GM18502 (cell line): ENCODE measurements around the gene ZNF655.
"Not testable (repeated sequence)": the region's sequence is repeated elsewhere in the genome, so short reads cannot be mapped to it uniquely, and the experiment has no call there.

ENCODE experiments used
- ATAC-seq: cut with Tn5 transposase; IDR thresholded peaks from one replicate; pipeline ENCODE4 v1.9.1; 2021; ENCODE audit warnings: mild to moderate bottlenecking; ENCODE audit not compliant: unreplicated experiment, poor library complexity

ZNF655 gene

GRCh38 chr7:99558306-99559174 is at the start of gene ZNF655:
TSS of gene ZNF655 (plus strand) at chr7:99558642. CDS start at chr7:99560560, 1,918 bp downstream.
- peak; percentile 85 for ATAC-seq

GRCh38 chr7:99514050-99514449 is 44.4 kb upstream of the ZNF655 start:
- ATAC-seq = no peak

GRCh38 chr7:99521399-99521798 is 37.0 kb upstream of the ZNF655 start:
- ATAC-seq = no peak

GRCh38 chr7:99525713-99526440 is 32.6 kb upstream of the ZNF655 start:
- ATAC-seq = no peak

DNA sequence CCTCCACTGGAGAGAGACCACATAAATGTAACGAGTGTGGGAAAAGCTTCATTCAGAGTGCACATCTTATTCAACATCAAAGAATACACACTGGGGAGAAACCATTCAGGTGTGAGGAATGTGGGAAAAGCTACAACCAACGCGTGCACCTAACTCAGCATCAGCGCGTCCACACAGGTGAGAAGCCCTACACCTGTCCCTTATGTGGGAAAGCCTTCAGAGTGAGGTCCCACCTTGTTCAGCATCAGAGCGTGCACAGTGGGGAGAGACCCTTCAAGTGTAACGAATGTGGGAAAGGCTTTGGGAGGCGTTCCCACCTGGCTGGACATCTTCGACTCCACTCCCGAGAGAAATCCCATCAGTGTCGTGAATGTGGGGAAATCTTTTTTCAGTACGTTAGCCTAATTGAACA is 27.1 kb upstream of the ZNF655 start:
- no peak for ATAC-seq

DNA sequence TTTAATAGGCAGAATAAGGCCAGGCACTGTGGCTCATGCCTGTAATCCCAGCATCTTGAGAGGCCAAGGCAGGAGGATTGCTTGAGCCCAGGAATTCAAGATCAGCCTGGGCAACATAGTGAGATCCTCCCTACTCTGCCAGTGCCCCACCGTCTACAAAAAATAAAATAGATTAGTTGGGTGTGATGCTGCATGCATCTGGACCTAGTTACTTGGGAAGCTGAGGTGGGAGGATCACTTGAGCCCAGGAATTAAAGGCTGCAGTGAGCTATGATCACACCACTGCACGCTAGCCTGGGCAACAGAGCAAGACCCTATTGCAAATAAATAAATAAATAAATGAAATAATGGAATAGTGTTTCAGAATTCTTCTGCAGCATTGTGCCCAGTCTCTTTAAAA is 22.8 kb upstream of the ZNF655 start:
- no peak for ATAC-seq

- ATAC-seq = no peak
These were observed 19.1 kb upstream of the ZNF655 start for GRCh38 chr7:99539213-99539811.

GRCh38 chr7:99540542-99540941 is 17.9 kb upstream of the ZNF655 start:
- ATAC-seq = no peak

- no peak for ATAC-seq
These were observed 17.2 kb upstream of the ZNF655 start for GRCh38 chr7:99541212-99541611.

DNA sequence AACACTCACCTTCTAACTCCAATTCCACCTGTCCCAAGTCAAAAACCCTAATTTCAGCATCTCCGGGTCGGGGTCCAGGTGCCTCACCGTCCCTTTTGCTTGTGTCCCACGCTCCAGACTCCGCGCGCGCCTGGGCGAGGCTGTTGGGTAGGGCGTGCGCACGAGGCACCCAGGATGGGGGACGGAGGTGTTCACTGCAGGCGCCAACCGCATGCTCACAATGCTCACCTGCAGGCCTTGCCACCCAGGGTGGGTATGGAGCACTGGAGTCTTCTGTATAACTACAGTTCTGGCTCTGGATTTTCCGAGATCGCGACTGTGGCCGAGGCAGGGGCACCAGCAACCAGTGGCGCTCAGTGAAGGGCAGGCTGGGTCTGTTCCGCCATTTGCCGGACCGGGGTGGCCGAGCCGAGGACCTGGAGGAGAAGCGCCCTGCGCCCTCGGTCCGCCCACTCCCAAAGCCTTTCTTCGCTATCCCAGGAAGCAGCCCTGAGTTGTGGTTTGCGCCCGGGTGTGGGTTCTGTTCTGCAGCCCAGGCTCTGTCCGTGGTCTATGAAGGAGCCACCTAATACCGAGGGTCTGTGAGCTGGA is 15.3 kb upstream of the ZNF655 start:
- no peak for ATAC-seq

GRCh38 chr7:99543916-99544315 is 14.5 kb upstream of the ZNF655 start:
- no peak for ATAC-seq

DNA sequence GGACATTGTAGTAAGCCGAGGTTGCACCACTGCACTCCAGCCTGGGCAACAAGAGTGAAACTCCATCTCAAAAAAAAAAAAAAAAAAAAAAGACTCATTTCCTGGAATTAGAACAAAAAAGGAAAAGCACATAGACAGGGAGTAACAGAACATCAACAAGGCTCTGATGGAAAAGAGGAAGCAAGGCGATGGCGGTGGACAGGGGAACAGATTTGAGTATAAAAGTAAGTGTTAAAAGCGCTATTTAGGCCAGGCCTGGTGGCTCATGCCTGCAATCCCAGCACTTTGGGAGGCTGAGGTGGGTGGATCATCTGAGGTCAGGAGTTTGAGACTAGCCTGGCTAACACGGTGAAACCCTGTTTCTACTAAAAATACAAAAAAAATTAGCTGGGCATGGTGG is 13.1 kb upstream of the ZNF655 start:
- not testable (repeated sequence) for ATAC-seq

DNA sequence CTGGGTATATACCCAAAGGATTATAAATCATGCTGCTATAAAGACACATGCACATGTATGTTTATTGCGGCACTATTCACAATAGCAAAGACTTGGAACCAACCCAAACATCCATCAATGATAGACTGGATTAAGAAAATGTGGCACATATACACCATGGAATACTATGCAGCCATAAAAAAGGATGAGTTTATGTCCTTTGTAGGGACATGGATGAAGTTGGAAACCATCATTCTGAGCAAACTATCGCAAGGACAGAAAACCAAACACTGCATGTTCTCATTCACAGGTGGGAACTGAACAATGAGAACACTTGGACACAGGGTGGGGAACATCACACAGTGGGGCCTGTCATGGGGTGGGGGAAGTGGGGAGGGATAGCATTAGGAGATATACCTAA is 8.9 kb upstream of the ZNF655 start:
- ATAC-seq = not testable (repeated sequence)

DNA sequence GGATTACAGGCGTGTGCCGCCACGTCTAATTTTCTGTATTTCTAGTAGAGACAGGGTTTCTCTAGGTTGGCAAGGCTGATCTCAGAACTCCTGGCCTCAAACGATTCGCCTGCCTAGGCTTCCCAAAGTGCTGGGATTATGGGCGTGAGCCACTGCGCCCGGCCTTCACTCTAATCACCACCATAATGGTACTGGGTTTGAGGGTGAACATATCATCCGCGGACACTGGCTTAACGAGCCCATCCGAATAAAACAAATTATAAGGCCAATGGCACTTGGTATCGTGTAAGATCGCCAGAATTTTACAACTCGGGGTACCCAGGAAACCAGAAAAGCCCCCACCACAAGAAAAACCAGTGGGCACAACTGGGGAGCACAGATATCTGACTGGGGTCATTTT is 7.1 kb upstream of the ZNF655 start:
- no peak for ATAC-seq

GRCh38 chr7:99551767-99552463 is 6.5 kb upstream of the ZNF655 start, which contains the start of gene FAM200A:
TSS of gene FAM200A (minus strand) at chr7:99552114. CDS start at chr7:99548407, 3,707 bp downstream.
- peak; percentile 96 for ATAC-seq

DNA sequence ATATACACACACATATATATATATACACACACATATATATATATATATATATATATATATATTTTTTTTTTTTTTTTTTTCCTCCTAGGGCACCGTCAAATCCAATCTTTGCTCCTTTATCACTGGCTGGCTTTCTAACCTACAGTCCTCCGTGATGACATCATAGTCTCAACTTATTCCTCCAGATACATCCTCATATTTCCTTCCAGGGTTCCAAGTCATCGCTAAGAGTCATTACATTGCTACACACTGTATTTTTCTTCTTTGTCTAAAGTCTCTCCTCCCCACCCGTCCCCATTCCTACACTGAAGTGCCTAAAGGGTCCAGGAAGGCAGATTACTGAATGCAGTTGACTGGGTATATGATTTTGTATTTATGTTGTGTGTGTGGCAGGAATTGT is 5.4 kb upstream of the ZNF655 start:
- ATAC-seq = no peak

GRCh38 chr7:99554939-99555338 is 3.5 kb upstream of the ZNF655 start:
- no peak for ATAC-seq

DNA sequence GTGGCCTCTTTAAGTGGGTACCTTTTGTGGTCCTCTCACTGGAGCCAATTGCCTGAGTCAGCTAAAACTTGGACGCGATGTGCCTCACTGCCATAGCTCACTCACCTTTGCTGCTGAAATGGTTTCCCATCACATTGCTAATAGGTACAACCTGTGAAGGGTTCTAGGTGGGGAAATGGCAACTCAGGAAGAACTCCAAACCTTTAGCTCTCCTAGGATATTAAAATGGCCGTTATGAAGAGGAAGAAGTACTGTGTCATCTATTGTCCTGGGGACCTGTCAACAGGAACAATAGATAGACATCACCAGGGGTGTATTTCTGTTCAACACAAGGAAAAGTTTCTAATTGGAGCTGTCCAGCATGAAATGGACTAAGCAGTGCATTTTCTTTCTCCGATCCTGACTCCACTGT is 1.2 kb upstream of the ZNF655 start:
- ATAC-seq = no peak

- peak; percentile 52 for ATAC-seq
These were observed 519 bp upstream of the ZNF655 start for GRCh38 chr7:99557940-99558305.
